NCI-H146 treated with DMSO at 0.1 percent for 48 hours (cell line): ENCODE measurements around the gene NLGN1.

ENCODE experiments used
- DNase-seq: peaks from one replicate; lab custom pipeline; 2025; ENCODE audit not compliant: unreplicated experiment; lab: John Stamatoyannopoulos, UW

The NLGN1 gene

DNA sequence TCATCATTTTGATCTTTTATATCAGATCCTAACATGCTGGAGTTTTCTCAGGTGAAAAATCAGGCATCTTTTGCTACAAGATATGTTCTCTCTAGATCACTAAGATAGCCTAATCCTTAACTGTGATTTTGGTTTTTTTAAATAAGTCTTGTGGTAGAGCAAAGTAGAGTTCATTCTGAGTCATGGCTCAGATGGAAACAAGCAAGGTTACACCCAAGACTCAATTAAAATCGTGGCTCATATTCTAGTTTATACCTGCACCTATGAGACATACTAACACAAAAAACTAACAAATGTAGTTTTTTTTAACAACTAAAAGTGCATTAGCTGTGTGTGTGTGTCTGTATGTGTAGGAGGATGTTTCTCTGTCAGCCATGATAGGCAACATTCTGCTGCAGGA, 428.2 kb downstream of the NLGN1 start:
- no peak for DNase-seq

GRCh38 chr3:173826416-173826815, 428.9 kb downstream of the NLGN1 start:
- DNase-seq = no peak

GRCh38 chr3:173826901-173827609, 429.5 kb downstream of the NLGN1 start:
- DNase-seq = no peak

- DNase-seq = no peak
Measured at GRCh38 chr3:173838644-173839043, 441.1 kb downstream of the NLGN1 start.

DNA sequence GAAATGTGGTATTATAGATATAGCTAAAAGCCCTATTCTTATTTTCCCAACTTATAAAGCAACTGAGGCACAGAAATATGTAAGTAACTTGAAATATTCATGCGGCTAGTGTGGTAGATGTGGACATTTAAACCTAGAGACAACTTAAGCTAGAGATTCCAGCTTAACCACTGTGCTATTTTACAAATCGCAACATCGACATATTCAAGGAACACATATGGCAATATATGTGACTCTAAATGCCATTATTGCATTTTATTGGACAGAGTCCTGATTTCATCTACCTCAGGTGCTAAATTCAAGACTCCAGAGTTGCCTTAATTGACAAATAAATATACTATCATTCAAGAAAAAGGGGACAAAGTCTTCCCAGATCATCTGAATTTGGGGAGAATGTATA, 442.3 kb downstream of the NLGN1 start:
- no peak for DNase-seq

DNA sequence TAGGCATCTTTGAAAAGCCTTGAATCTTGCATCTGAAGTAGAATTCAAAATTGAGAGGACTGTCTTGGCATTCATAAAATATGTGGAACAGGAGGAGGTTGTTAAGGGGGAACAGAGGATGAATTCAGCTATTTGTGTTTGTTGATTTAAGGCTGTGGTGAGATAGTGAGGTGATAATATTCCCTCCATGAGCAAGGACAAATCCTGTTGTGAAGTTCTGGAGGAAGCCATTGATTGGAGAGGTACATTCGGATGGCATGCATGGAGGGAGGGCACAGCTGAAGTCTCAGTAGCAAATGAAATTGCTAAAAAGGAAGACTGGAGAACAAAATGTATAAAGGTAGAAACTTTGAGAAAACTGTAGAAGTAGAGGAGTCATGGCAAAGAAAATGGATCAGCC, 443.8 kb downstream of the NLGN1 start:
- no peak for DNase-seq

DNA sequence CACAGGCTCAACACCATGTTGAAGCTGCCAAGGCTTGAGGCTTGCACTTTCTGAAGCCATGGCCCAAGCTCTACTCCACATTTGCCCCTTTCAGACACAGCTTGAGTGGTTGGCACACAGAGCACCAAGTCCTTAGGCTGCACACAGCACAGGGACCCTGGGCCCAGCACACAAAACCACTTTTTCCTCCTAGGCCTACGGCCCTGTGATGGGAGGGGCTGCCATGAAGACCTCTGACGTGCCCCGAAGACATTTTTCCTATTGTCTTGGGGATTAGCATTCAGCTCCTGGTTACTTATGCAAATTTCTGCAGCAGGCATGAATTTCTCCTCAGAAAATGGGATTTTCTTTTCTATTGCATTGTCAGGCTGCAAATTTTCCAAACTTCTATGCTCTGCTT, 445.5 kb downstream of the NLGN1 start:
- DNase-seq = no peak

DNA sequence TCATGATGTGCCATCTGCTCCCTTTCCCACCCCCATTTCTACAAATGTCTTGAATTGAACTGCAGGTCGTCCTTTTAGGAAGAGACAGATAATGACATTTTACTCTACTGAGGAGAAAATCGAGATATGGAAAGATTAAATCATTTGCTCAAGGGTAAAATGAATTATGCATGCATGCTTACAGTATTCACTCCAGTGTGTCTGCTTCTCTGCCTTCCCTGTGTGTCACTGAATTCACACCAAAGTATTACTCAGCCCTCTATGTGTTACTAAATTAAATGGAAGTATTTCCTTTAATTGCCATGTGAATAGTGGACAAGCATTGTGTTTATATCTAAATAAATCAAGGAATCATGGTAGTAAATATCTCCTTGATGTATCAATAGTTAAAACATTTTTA, 449.0 kb downstream of the NLGN1 start:
- DNase-seq = no peak

DNA sequence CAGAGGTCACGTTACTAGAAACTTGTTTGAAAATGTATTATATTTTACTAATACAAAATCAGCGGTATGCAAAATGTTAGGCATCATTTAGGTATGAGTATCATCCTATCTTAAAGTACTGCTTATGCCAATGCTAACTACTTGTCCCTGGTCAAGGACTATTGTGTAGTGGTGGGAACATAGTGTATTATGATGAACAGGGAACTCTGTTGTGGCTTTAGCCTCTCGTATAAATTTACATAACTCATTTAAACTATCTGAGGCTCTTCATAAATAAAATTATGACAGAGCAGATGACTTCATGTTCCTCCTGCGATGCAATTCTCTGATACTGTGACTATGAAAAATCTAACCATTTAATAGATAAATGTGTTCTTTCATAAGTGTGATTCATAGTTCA, 451.9 kb downstream of the NLGN1 start:
- DNase-seq = no peak

DNA sequence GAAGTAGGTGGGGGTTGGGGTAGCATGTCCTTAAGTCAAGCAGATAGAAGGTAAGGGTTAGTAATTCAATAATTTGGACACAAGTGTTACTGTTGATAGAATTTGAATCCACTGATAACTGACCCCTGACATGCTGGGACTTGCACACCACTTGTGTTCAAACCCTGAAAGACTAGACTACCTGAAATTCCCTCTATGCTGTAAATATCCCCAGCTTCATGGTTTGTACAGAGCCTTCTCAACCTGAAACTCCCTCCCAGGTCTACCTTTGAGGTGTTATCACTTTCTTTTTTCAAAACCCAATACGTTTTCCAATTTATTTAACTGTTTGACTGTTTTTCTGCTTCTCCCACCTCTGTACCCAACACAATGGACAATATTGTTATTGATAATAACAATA, 459.6 kb downstream of the NLGN1 start:
- no peak for DNase-seq

DNA sequence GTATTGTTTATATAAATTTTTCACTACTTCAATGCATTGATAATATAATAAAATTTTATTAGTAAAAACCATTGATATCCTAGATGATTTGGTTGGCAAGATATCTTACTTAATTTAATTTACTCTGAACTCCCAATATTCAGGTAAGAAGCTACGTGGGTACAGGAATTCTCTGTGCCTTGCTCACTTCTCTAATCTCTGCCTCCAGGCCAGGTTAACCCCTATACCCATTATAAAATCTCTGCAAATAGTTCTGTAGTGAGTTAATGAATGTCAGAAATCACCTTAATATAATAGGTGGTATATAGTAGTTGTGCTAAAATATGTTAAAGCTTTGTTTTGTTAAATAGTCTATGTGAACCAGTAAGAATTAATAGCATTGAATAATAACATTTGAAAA, 465.2 kb downstream of the NLGN1 start:
- DNase-seq = no peak

GRCh38 chr3:173863551-173863950, 466.0 kb downstream of the NLGN1 start:
- DNase-seq = no peak

DNA sequence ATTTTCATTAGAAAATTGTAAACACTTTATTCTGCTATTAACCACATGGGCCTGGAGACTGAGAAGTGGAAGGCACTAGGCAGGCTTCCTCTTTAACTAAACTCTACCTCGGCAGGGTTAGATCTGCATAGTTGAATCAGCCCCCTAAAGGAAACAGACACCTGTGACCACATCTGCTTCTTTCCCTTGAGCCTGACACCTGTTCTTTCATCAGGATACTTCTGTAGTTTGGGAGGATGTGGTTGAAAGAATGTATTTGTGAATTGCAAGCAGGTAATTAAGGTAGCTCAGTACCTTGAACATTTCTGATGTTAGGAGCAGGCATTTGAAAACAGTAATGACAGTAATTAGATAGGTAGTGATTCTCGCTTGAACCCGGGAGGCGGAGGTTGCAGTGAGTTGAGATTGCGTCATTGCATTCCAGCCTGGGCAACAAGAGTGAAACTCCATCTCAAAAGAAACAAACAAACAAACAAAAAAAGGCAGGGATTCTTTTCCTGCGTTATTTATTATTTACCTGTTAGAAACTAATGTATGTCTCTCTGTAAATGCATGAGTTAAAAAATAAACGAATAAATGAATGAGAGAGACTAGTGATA, 468.5 kb downstream of the NLGN1 start:
- no peak for DNase-seq

DNA sequence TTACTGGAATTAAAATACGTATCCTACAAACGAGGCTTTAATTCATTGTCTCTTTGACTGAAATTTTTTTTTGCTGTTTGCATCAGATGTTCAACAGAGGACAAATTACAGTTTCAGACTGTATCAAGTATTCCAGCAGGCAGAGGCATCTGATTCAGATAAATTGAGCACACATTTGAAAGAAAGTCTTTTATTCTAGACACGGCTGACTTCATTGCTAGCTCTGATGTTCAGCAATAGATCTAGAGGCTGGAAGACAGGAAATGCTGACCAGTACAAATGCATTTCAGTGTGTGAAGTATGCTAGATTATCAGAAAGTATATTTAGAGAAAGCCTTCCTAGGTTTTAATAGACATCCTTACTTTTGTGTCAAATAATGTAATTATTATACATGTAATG, 472.2 kb downstream of the NLGN1 start:
- no peak for DNase-seq

DNA sequence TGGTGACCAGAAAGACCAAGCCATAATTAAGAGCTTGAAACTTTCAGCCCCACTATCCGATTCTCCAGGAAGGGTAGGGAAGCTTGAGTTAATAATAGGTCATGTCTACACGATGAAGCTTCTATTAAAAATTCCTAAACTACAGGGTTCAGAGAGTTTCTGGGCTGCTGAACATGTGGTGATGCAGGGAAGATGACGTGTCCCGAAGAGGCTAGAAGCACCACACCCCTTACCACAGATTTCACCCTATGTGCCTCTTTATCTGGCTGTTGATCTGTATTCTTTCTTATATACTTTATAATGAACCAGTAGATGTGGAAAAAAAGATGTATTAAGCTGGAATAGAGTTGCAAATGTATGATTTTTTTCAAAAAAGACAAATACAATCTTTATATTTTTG, 473.4 kb downstream of the NLGN1 start:
- DNase-seq = no peak

GRCh38 chr3:173875790-173876189, 478.2 kb downstream of the NLGN1 start:
- DNase-seq = no peak

DNA sequence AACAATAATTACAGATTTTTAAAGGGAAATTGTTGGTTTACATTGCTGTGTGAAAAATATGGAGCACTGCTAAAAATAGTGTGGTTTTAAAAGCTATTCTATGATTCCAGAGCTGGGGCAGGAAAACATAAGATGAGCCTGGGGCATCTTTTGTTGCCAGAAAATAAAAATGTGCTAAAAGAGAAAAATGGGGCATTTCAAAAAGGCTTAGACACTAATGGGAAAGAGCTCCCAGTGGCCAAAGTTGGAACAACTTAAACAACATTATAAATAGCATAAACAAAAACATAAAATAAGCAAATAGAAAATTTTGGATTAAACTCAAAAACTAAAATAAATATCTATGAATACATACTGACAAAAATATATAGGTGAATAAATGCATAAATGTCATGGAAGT, 478.9 kb downstream of the NLGN1 start:
- DNase-seq = no peak

GRCh38 chr3:173887888-173888287, 490.3 kb downstream of the NLGN1 start:
- DNase-seq = no peak

GRCh38 chr3:173889596-173889995, 492.1 kb downstream of the NLGN1 start:
- no peak for DNase-seq

GRCh38 chr3:173890091-173890490, 492.5 kb downstream of the NLGN1 start:
- no peak for DNase-seq

GRCh38 chr3:173891272-173892100, 493.9 kb downstream of the NLGN1 start:
- DNase-seq = no peak

GRCh38 chr3:173892547-173892946, 495.0 kb downstream of the NLGN1 start:
- DNase-seq = no peak
